Thyroid gland (tissue), 4 donors: Measurements from ENCODE around the gene HECTD4.

Source experiments
- CTCF ChIP-seq, 6 experiments: fragments of 200-600 bp in 3 of 6; fragments of 450-650 bp in 3 of 6; sonication (generic) in 3 of 6; IDR thresholded peaks; one replicate each; pipeline ENCODE4 v1.5.1; 2016 to 2019; ENCODE audit warnings: antibody characterized with exemption in 6 of 6, mild to moderate bottlenecking in 2 of 6, inconsistent platforms in 1 of 6, moderate library complexity in 1 of 6
- POLR2A ChIP-seq, 2 donors: fragments of 450-650 bp; IDR thresholded peaks; one replicate each; pipeline ENCODE4 v1.6.1; 2017; ENCODE audit warnings: antibody characterized with exemption in 2 of 2, mild to moderate bottlenecking in 2 of 2, moderate library complexity in 1 of 2

GRCh38 chr12:112117685-112118084, 264.5 kb downstream of the HECTD4 start:
- TF ChIP-seq CTCF (IDR thresholded peaks at IDR 0.05) (no peak), POLR2A (IDR thresholded peaks at IDR 0.05) (no peak)
